Rectal smooth muscle tissue (tissue), 1 donor: ENCODE measurements around the gene KREMEN1.

Source experiments
- H3K27ac ChIP-seq: one replicate; pipeline ENCODE4 v1.7.0; 2013; ENCODE audit warnings: low read depth, low read length, inconsistent platforms
- H3K27me3 ChIP-seq: one replicate; pipeline ENCODE4 v1.7.0; 2013; ENCODE audit warnings: low read length; ENCODE audit not compliant: control insufficient read depth, insufficient read depth
- H3K36me3 ChIP-seq: one replicate; pipeline ENCODE4 v1.7.0; 2013; ENCODE audit warnings: low read length; ENCODE audit not compliant: control insufficient read depth, insufficient read depth
- H3K4me1 ChIP-seq: one replicate; pipeline ENCODE4 v1.7.0; 2013; ENCODE audit warnings: low read length; ENCODE audit not compliant: control insufficient read depth, insufficient read depth
- H3K4me3 ChIP-seq: one replicate; pipeline ENCODE4 v1.7.0; 2013; ENCODE audit warnings: low read length
- H3K9ac ChIP-seq: one replicate; pipeline ENCODE4 v1.7.0; 2013; ENCODE audit warnings: low read length

KREMEN1 gene

GRCh38 chr22:29157759-29158535 lies 85.1 kb downstream of the KREMEN1 start:
- Histone ChIP-seq H3K27me3 (no peaks in the 10 kb centered on the region), H3K4me3 (no peak overlapping the region), H3K36me3 (no peaks in the 10 kb centered on the region), H3K9ac (no peak overlapping the region), H3K4me1 (peaks cover 2% of the 10 kb centered on the region), H3K27ac (no peak overlapping the region)

- H3K9ac ChIP-seq, result no peak overlapping the region
Measured at GRCh38 chr22:29158546-29158945, 85.7 kb downstream of the KREMEN1 start.

GRCh38 chr22:29163808-29164207 lies 91.0 kb downstream of the KREMEN1 start:
- H3K36me3 ChIP-seq, result no peaks in the 10 kb centered on the region
- H3K27ac ChIP-seq, result no peak overlapping the region
- no peaks in the 10 kb centered on the region for H3K4me1 ChIP-seq

More at GRCh38 chr22:29158546-29158945, 85.7 kb downstream of the KREMEN1 start:
- Histone ChIP-seq H3K36me3 (no peaks in the 10 kb centered on the region), H3K27ac (no peak overlapping the region), H3K4me3 (no peak overlapping the region), H3K4me1 (peaks cover 2% of the 10 kb centered on the region), H3K27me3 (no peaks in the 10 kb centered on the region)

GRCh38 chr22:29165321-29166060 lies 92.7 kb downstream of the KREMEN1 start:
- H3K27ac ChIP-seq, result no peak overlapping the region
- no peak overlapping the region for H3K4me3 ChIP-seq
- no peaks in the 10 kb centered on the region for H3K36me3 ChIP-seq
- H3K4me1 ChIP-seq, result no peaks in the 10 kb centered on the region
- H3K27me3 ChIP-seq, result no peaks in the 10 kb centered on the region
- H3K9ac ChIP-seq, result no peak overlapping the region

More at GRCh38 chr22:29163808-29164207, 91.0 kb downstream of the KREMEN1 start:
- Histone ChIP-seq H3K9ac (no peak overlapping the region), H3K27me3 (no peaks in the 10 kb centered on the region), H3K4me3 (no peak overlapping the region)

GRCh38 chr22:29166180-29166579 lies 93.3 kb downstream of the KREMEN1 start:
- no peak overlapping the region for H3K4me3 ChIP-seq
- no peak overlapping the region for H3K27ac ChIP-seq
- H3K9ac ChIP-seq, result no peak overlapping the region
- H3K4me1 ChIP-seq, result no peaks in the 10 kb centered on the region
- H3K36me3 ChIP-seq, result no peaks in the 10 kb centered on the region
- H3K27me3 ChIP-seq, result no peaks in the 10 kb centered on the region

- Histone ChIP-seq H3K4me3 (no peak overlapping the region), H3K9ac (no peak overlapping the region), H3K4me1 (no peaks in the 10 kb centered on the region), H3K36me3 (no peaks in the 10 kb centered on the region), H3K27me3 (no peaks in the 10 kb centered on the region), H3K27ac (no peak overlapping the region)
Measured at GRCh38 chr22:29167032-29167911, 94.4 kb downstream of the KREMEN1 start.

GRCh38 chr22:29171721-29172120 lies 98.9 kb downstream of the KREMEN1 start:
- H3K4me3 ChIP-seq, result no peak overlapping the region
- H3K4me1 ChIP-seq, result no peaks in the 10 kb centered on the region
- H3K36me3 ChIP-seq, result no peaks in the 10 kb centered on the region
- no peaks in the 10 kb centered on the region for H3K27me3 ChIP-seq
- H3K27ac ChIP-seq, result no peak overlapping the region
- H3K9ac ChIP-seq, result no peak overlapping the region

GRCh38 chr22:29172216-29172615 lies 99.4 kb downstream of the KREMEN1 start:
- H3K4me3 ChIP-seq, result no peak overlapping the region
- H3K9ac ChIP-seq, result no peak overlapping the region
- H3K36me3 ChIP-seq, result no peaks in the 10 kb centered on the region
- no peak overlapping the region for H3K27ac ChIP-seq
- H3K27me3 ChIP-seq, result no peaks in the 10 kb centered on the region
- H3K4me1 ChIP-seq, result no peaks in the 10 kb centered on the region

- no peaks in the 10 kb centered on the region for H3K4me1 ChIP-seq
- no peaks in the 10 kb centered on the region for H3K36me3 ChIP-seq
- H3K4me3 ChIP-seq, result no peak overlapping the region
- H3K27ac ChIP-seq, result no peak overlapping the region
- H3K9ac ChIP-seq, result no peak overlapping the region
- H3K27me3 ChIP-seq, result no peaks in the 10 kb centered on the region
Measured at GRCh38 chr22:29175312-29175835, 102.5 kb downstream of the KREMEN1 start.

- Histone ChIP-seq H3K27me3 (no peaks in the 10 kb centered on the region), H3K9ac (no peak overlapping the region), H3K36me3 (no peaks in the 10 kb centered on the region), H3K4me3 (no peak overlapping the region), H3K27ac (no peak overlapping the region), H3K4me1 (no peaks in the 10 kb centered on the region)
Measured at GRCh38 chr22:29183971-29184848, 111.4 kb downstream of the KREMEN1 start.

- no peaks in the 10 kb centered on the region for H3K36me3 ChIP-seq
- no peaks in the 10 kb centered on the region for H3K27me3 ChIP-seq
- no peaks in the 10 kb centered on the region for H3K4me1 ChIP-seq
- H3K27ac ChIP-seq, result no peak overlapping the region
- no peak overlapping the region for H3K9ac ChIP-seq
- no peak overlapping the region for H3K4me3 ChIP-seq
Measured at GRCh38 chr22:29184849-29185490, 112.1 kb downstream of the KREMEN1 start.
